K562 (cell line): ENCODE measurements around the gene MOB3B. TPM values are rescaled to one million over a fixed set of nuclear protein-coding genes. Genes with fewer than 3 reads are reported as not detected.

Experiments used
- BHLHE40 ChIP-seq: IDR thresholded peaks from 2 replicates; pipeline ENCODE4 v1.6.1; 2011; ENCODE audit warnings: low read length, improper control_type of control experiment
- CBX5 ChIP-seq: IDR thresholded peaks from 2 replicates; pipeline ENCODE4 v1.6.1; 2014; ENCODE audit warnings: low read depth, borderline replicate concordance
- CHD1 ChIP-seq: fragments of 200-600 bp; sonication (generic); IDR thresholded peaks from one replicate; pipeline ENCODE4 v1.6.1; 2012; ENCODE audit warnings: mild to moderate bottlenecking, moderate library complexity, low read length, inconsistent platforms
- FOXM1 ChIP-seq, 2 experiments: fragments of 450-650 bp in 1 of 2; sonication (generic) in 1 of 2; formaldehyde crosslinking in 1 of 2; IDR thresholded peaks; 2 replicates each; pipeline versions ENCODE4 v1.6.1 to v1.9.0; 2017 to 2022; ENCODE audit warnings: low read depth in 2 of 2, mild to moderate bottlenecking in 2 of 2, missing genetic modification reagents in 1 of 2, moderate library complexity in 1 of 2
- HDAC1 ChIP-seq, 2 experiments: fragments of 450-650 bp; IDR thresholded peaks; 2 replicates each; pipeline ENCODE4 v1.6.1; 2016 to 2017; ENCODE audit warnings: inconsistent platforms in 1 of 2, mild to moderate bottlenecking in 1 of 2, moderate library complexity in 1 of 2
- HNRNPL ChIP-seq: fragments of 200-400 bp; formaldehyde crosslinking; IDR thresholded peaks from 2 replicates; pipeline ENCODE4 v1.6.1; 2017; ENCODE audit warnings: low read depth, mild to moderate bottlenecking, low read length
- KAT2B ChIP-seq: IDR thresholded peaks from one replicate; pipeline ENCODE4 v1.6.1; 2012; ENCODE audit warnings: low read depth, mild to moderate bottlenecking, control low read depth, inconsistent platforms, low read length, moderate library complexity
- NCOA2 ChIP-seq, 2 experiments: fragments of 450-650 bp; IDR thresholded peaks; 2 replicates each; pipeline ENCODE4 v1.6.1; 2018; ENCODE audit warnings: mild to moderate bottlenecking in 2 of 2, moderate library complexity in 1 of 2; ENCODE audit not compliant: partially characterized antibody in 2 of 2
- NFIC ChIP-seq: fragments of 450-650 bp; IDR thresholded peaks from 2 replicates; pipeline ENCODE4 v1.6.1; 2017; ENCODE audit warnings: mild to moderate bottlenecking, inconsistent platforms
- NR3C1 ChIP-seq: sonication (generic); formaldehyde crosslinking; IDR thresholded peaks from 2 replicates; pipeline ENCODE4 v1.8.1; 2022; ENCODE audit warnings: missing genetic modification reagents
- RBM39 ChIP-seq: fragments of 200-400 bp; formaldehyde crosslinking; optimal IDR thresholded peaks from 2 replicates; pipeline ENCODE3; 2018; ENCODE audit warnings: low read depth, low read length
- ZNF197 ChIP-seq: fragments of 200-800 bp; sonication (Bioruptor generic); IDR thresholded peaks from 2 replicates; pipeline ENCODE4 v1.6.1; 2016; ENCODE audit warnings: low read depth, missing genetic modification characterization, missing compliant biosample characterization
- polyA plus RNA-seq, 8 experiments: library from polyadenylated mRNA; depleted of rRNA in 4 of 8; stranded (reverse) in 5 of 8; unstranded in 3 of 8; fragments of >200 nt; fragmentation: Nextera tagmentation in 2 of 8; fragmentation: Illumina TruSeq in 1 of 8; extraction: Ambion mirVana in 2 of 8; extraction: Trizol in 1 of 8; gene quantifications; 2 replicates each; pipeline versions ENCODE4 v1.2.1 to v1.2.3, GENCODE V29; 2011 to 2014; ENCODE audit warnings: inconsistent platforms in 1 of 8, missing spikeins in 1 of 8
- total RNA-seq, 7 experiments: library from RNA; depleted of rRNA in 6 of 7; stranded (reverse); fragments of >200 nt in 6 of 7; fragmentation: Illumina TruSeq in 2 of 7; extraction: Trizol in 2 of 7; gene quantifications; 2 replicates each; pipeline versions ENCODE4 v1.2.1 to v1.2.3, GENCODE V29; 2011 to 2021; ENCODE audit warnings: low replicate concordance in 1 of 7
- TF ChIP-seq, protein P1 (sequence below): fragments of 450-650 bp; formaldehyde crosslinking; IDR thresholded peaks from 2 replicates; pipeline ENCODE4 v1.4.0; 2020; ENCODE audit warnings: mild to moderate bottlenecking, moderate library complexity
- TF ChIP-seq, protein P2 (sequence below): sonication (generic); formaldehyde crosslinking; IDR thresholded peaks from 2 replicates; pipeline ENCODE4 v1.8.0; 2022; ENCODE audit warnings: missing genetic modification reagents, mild to moderate bottlenecking, moderate library complexity, borderline replicate concordance
- TF ChIP-seq, protein P3 (sequence below): IDR thresholded peaks from 2 replicates; pipeline ENCODE4 v1.6.1; 2011; ENCODE audit warnings: borderline replicate concordance, low read depth, mild to moderate bottlenecking, moderate library complexity, low read length; ENCODE audit not compliant: insufficient read depth, poor library complexity, severe bottlenecking
- TF ChIP-seq, protein P4 (sequence below): fragments of 200-800 bp; sonication (Bioruptor generic); IDR thresholded peaks from 2 replicates; pipeline ENCODE4 v1.6.1; 2016; ENCODE audit warnings: missing genetic modification characterization, missing compliant biosample characterization

The MOB3B gene
- total and polyA plus RNA-seq, 9 of the 15 experiments (the other 6 are each of a cell fraction or from before 2014, with no cell fraction given): 3.6 to 12.8 (median 7.2) TPM

DNA sequence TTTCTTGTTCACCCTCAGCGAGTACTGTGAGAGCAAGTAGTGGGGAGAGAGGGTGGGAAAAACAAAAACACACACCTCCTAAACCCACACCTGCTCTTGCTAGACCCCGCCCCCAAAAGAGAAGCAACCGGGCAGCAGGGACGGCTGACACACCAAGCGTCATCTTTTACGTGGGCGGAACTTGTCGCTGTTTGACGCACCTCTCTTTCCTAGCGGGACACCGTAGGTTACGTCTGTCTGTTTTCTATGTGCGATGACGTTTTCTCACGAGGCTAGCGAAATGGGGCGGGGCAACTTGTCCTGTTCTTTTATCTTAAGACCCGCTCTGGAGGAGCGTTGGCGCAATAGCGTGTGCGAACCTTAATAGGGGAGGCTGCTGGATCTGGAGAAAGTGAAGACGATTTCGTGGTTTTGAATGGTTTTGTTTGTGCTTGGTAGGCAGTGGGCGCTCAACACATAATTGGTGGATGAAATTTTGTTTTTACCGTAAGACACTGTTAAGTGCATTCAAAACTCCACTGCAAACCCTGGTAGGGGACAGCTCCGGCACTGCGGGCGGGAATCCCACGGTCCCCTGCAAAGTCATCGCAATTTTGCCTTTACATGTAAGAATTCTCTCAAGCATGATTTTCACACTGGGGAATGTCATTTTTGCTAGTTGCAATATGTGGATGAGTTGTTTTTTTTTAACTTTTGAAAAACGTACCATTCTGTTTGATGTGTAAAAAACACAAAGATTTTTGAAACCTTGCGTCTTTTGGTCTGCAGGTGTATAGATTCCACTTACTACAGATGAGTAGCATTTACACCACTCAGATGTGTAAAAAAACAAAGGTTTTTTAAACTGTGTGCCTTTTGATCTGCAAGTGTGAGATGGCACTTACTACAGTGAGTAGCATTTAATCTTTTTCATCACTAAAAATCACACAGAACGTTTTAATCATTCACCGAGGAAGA is 44.3 kb upstream of the MOB3B start (continued):
- TF ChIP-seq, protein P1, sequence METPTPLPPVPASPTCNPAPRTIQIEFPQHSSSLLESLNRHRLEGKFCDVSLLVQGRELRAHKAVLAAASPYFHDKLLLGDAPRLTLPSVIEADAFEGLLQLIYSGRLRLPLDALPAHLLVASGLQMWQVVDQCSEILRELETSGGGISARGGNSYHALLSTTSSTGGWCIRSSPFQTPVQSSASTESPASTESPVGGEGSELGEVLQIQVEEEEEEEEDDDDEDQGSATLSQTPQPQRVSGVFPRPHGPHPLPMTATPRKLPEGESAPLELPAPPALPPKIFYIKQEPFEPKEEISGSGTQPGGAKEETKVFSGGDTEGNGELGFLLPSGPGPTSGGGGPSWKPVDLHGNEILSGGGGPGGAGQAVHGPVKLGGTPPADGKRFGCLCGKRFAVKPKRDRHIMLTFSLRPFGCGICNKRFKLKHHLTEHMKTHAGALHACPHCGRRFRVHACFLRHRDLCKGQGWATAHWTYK (CRISPR knock-in tag): no peak
- TF ChIP-seq CBX5 (no peak), BHLHE40 (0 out of 2 replicates have a peak, but pooled peaks have one; percentile 32), KAT2B (no peak), ZNF197 (no peak), FOXM1 (IDR thresholded peaks at IDR 0.05; ENCODE audit: low read depth) (no peak), FOXM1 (CRISPR knock-in tag; IDR thresholded peaks at IDR 0.05; ENCODE audit: low read depth) (no peak), NFIC (no peak), HNRNPL (no peak), NCOA2 (IDR thresholded peaks at IDR 0.05; ENCODE audit: partially characterized antibody in 2 of 2) (no peak), HDAC1 (IDR thresholded peaks at IDR 0.05) (peak in 1 of 2 experiments; percentile 11; a peak in 1 of 4 replicates), RBM39 (no peak), NR3C1 (no peak), CHD1 (no peak)
- TF ChIP-seq, protein P2, sequence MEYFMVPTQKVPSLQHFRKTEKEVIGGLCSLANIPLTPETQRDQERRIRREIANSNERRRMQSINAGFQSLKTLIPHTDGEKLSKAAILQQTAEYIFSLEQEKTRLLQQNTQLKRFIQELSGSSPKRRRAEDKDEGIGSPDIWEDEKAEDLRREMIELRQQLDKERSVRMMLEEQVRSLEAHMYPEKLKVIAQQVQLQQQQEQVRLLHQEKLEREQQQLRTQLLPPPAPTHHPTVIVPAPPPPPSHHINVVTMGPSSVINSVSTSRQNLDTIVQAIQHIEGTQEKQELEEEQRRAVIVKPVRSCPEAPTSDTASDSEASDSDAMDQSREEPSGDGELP (CRISPR knock-in tag): peak; percentile 36; the same call in 1 of the 2 replicates
- TF ChIP-seq, protein P3, sequence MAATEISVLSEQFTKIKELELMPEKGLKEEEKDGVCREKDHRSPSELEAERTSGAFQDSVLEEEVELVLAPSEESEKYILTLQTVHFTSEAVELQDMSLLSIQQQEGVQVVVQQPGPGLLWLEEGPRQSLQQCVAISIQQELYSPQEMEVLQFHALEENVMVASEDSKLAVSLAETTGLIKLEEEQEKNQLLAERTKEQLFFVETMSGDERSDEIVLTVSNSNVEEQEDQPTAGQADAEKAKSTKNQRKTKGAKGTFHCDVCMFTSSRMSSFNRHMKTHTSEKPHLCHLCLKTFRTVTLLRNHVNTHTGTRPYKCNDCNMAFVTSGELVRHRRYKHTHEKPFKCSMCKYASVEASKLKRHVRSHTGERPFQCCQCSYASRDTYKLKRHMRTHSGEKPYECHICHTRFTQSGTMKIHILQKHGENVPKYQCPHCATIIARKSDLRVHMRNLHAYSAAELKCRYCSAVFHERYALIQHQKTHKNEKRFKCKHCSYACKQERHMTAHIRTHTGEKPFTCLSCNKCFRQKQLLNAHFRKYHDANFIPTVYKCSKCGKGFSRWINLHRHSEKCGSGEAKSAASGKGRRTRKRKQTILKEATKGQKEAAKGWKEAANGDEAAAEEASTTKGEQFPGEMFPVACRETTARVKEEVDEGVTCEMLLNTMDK: no peak
- TF ChIP-seq, protein P4, sequence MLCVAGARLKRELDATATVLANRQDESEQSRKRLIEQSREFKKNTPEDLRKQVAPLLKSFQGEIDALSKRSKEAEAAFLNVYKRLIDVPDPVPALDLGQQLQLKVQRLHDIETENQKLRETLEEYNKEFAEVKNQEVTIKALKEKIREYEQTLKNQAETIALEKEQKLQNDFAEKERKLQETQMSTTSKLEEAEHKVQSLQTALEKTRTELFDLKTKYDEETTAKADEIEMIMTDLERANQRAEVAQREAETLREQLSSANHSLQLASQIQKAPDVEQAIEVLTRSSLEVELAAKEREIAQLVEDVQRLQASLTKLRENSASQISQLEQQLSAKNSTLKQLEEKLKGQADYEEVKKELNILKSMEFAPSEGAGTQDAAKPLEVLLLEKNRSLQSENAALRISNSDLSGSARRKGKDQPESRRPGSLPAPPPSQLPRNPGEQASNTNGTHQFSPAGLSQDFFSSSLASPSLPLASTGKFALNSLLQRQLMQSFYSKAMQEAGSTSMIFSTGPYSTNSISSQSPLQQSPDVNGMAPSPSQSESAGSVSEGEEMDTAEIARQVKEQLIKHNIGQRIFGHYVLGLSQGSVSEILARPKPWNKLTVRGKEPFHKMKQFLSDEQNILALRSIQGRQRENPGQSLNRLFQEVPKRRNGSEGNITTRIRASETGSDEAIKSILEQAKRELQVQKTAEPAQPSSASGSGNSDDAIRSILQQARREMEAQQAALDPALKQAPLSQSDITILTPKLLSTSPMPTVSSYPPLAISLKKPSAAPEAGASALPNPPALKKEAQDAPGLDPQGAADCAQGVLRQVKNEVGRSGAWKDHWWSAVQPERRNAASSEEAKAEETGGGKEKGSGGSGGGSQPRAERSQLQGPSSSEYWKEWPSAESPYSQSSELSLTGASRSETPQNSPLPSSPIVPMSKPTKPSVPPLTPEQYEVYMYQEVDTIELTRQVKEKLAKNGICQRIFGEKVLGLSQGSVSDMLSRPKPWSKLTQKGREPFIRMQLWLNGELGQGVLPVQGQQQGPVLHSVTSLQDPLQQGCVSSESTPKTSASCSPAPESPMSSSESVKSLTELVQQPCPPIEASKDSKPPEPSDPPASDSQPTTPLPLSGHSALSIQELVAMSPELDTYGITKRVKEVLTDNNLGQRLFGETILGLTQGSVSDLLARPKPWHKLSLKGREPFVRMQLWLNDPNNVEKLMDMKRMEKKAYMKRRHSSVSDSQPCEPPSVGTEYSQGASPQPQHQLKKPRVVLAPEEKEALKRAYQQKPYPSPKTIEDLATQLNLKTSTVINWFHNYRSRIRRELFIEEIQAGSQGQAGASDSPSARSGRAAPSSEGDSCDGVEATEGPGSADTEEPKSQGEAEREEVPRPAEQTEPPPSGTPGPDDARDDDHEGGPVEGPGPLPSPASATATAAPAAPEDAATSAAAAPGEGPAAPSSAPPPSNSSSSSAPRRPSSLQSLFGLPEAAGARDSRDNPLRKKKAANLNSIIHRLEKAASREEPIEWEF (CRISPR knock-in tag): no peak
